Mucosa of descending colon (tissue), 3 donors: ENCODE results near the gene SDK1. TPM values are rescaled to one million over a fixed set of nuclear protein-coding genes. Genes with fewer than 3 reads are reported as not detected.

Experiments used
- ATAC-seq: fragments of 200-7000 bp; cut with Tn5 transposase; one replicate; pipeline ENCODE4 v1.9.1; 2020; ENCODE audit warnings: mild to moderate bottlenecking, moderate library complexity
- DNase-seq, 3 donors: peaks; one replicate each; pipeline ENCODE4 v3.0.0-alpha.2; 2020
- H3K36me3 ChIP-seq: fragments of 200-600 bp; one replicate; pipeline ENCODE4 v1.8.0; 2021; ENCODE audit warnings: low read depth, mild to moderate bottlenecking
- H3K4me1 ChIP-seq: fragments of 200-600 bp; one replicate; pipeline ENCODE4 v1.8.0; 2021; ENCODE audit warnings: low read depth, mild to moderate bottlenecking
- H3K4me3 ChIP-seq: fragments of 200-600 bp; one replicate; pipeline ENCODE4 v1.8.0; 2021; ENCODE audit warnings: mild to moderate bottlenecking
- H3K9me3 ChIP-seq: fragments of 200-600 bp; one replicate; pipeline ENCODE4 v1.8.0; 2021; ENCODE audit warnings: mild to moderate bottlenecking
- CTCF ChIP-seq: fragments of 200-600 bp; IDR thresholded peaks from one replicate; pipeline ENCODE4 v1.8.0; 2022; ENCODE audit warnings: antibody characterized with exemption, mild to moderate bottlenecking
- intact Hi-C, 2 donors: fragments of 100-400 bp; cut with DNase I in 1 of 2; cut with micrococcal nuclease in 1 of 2; formaldehyde crosslinking; loops; one replicate each; pipeline versions ENCODE4 v1.11.0 to v1.11.1; 2022; cut with DNase I, micrococcal nuclease
- total RNA-seq, 3 donors: library from RNA; stranded (reverse); fragmentation: NEBNext Ultra II Directional in 2 of 3; extraction: Animal tissue kit (Norgen Biotek cat#: 25700) in 2 of 3; gene quantifications; one replicate each; pipeline versions ENCODE4 v1.2.1 to v1.2.4, GENCODE V29; 2021 to 2023
- donor health status: DM: no; HTN: no; CAD: no; lungs with moderate emphysema.
- donor health status: DM: no; HTN: no; CAD: no.
- donor health status: DM: no; HTN: yes; CAD: no.

The SDK1 gene
- total RNA-seq, 3 donors from 2014 or later = 2.7 to 20.2 (median 4.2) TPM

- no peak for TF ChIP-seq CTCF
- ATAC-seq = no peak
- no peak overlapping the region for H3K4me3 ChIP-seq
- H3K4me1 ChIP-seq = no peaks in the 10 kb centered on the region
- intact Hi-C loops = no loop called here
- no peaks in the 10 kb centered on the region for H3K36me3 ChIP-seq
- DNase-seq = no peak
- H3K9me3 ChIP-seq = no peaks in the 10 kb centered on the region
These were observed 714.9 kb downstream of the SDK1 start for GRCh38 chr7:4015996-4016395.

- ATAC-seq (no peak), DNase-seq (no peak)
- Histone ChIP-seq H3K4me1 (no peaks in the 10 kb centered on the region), H3K9me3 (no peaks in the 10 kb centered on the region), H3K36me3 (no peaks in the 10 kb centered on the region), H3K4me3 (no peak overlapping the region)
- intact Hi-C loops = no loop called here
- TF ChIP-seq CTCF = no peak
These were observed 716.0 kb downstream of the SDK1 start for GRCh38 chr7:4017081-4017480.

GRCh38 chr7:4017785-4018184, 716.7 kb downstream of the SDK1 start:
- H3K4me3 ChIP-seq = no peak overlapping the region
- intact Hi-C loops = no loop called here
- no peak for DNase-seq
- no peaks in the 10 kb centered on the region for H3K9me3 ChIP-seq
- no peak for TF ChIP-seq CTCF
- H3K36me3 ChIP-seq = no peaks in the 10 kb centered on the region
- no peak for ATAC-seq
- no peaks in the 10 kb centered on the region for H3K4me1 ChIP-seq

GRCh38 chr7:4018601-4019316, 717.7 kb downstream of the SDK1 start:
- Histone ChIP-seq H3K4me1 (no peaks in the 10 kb centered on the region), H3K4me3 (no peak overlapping the region), H3K36me3 (no peaks in the 10 kb centered on the region), H3K9me3 (no peaks in the 10 kb centered on the region)
- ATAC-seq = no peak
- DNase-seq = no peak
- TF ChIP-seq CTCF = no peak
- intact Hi-C loops = no loop called here

GRCh38 chr7:4020086-4020485, 719.0 kb downstream of the SDK1 start:
- intact Hi-C loops = no loop called here
- ATAC-seq = no peak
- no peaks in the 10 kb centered on the region for H3K36me3 ChIP-seq
- H3K9me3 ChIP-seq = no peaks in the 10 kb centered on the region
- H3K4me1 ChIP-seq = no peaks in the 10 kb centered on the region
- no peak for TF ChIP-seq CTCF
- no peak overlapping the region for H3K4me3 ChIP-seq
- no peak for DNase-seq

GRCh38 chr7:4021413-4021812, 720.4 kb downstream of the SDK1 start:
- H3K4me1 ChIP-seq = no peaks in the 10 kb centered on the region
- H3K4me3 ChIP-seq = no peak overlapping the region
- no peaks in the 10 kb centered on the region for H3K9me3 ChIP-seq
- DNase-seq (no peak), ATAC-seq (no peak)
- no peak for TF ChIP-seq CTCF
- no peaks in the 10 kb centered on the region for H3K36me3 ChIP-seq
- intact Hi-C loops = no loop called here
